ENCODE measurements around the gene ALCAM.

ALCAM gene

DNA sequence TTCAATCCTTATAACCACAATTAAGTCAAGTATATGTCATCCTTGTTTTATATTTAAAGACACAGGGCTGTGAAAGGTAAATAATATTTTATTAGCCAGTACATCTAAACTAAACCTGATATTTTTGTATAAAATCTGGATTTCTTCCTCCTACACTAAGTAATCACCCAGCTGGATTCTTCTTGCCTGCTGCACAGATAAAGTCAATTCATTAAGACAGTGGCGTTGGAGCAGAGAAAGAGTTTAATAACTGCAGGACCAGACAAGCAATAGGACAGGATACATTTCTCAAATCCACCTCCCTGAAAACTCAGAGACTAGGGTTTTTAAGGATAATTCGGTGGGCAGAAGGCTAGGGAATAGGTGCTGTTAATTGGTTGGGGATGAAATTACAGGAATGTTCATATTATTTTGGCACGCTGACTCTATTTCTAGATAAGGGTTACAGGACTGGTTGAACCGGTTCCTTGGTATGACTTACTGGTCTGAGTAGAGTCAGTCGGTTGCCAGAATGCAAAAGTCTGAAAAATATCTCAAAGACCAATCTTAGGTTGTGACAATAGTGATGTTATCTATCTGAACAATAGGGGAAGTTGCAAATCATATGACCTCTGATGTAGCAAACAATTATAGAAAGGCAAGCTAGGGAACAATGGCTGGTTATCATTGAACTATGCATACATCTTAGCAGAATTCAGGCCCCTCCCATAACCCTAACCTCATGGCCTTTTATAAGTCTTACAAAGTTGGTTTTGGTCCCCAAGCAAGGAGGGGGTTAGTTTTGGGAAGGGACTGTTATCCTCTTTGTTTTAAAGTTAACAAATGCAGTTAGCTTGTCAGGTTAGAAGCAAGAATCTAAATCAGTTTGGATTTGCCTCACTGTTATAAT lies 244.8 kb downstream of the ALCAM start:
- Histone ChIP-seq H3K4me3 (ENCODE audit: low read length) (no peak overlapping the region), H3K27me3 (ENCODE audit: control insufficient read depth, insufficient read depth, low read length) (no peaks in the 10 kb centered on the region), H3K9me3 (ENCODE audit: control insufficient read depth, low read depth, low read length) (no peaks in the 10 kb centered on the region), H3K9ac (ENCODE audit: low read length) (no peak overlapping the region), H3K36me3 (ENCODE audit: control insufficient read depth, low read depth, low read length) (no peaks in the 10 kb centered on the region), H3K27ac (ENCODE audit: low read length) (no peak overlapping the region), H3K4me1 (ENCODE audit: control insufficient read depth, low read depth, low read length) (peaks cover 8% of the 10 kb centered on the region)

DNA sequence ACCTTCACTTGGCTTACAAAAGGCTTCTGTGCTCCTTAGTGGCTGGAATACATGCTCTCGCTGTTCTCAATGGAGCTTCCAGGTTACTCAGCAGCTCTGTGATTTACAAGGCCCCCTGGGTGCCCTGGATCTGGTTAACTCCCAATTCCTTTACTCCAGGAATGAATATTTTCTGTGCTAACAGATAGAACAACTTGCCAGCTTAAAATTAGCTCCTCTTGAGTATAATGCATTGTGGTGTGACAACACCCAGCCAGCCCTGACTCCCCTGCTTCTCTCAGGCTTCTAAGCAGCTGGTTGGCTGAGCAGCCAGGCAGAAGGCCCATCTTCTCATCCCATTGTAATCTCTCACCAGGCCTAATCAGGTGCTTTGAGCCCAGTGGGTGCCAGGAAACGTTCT lies 246.4 kb downstream of the ALCAM start:
- Histone ChIP-seq H3K36me3 (ENCODE audit: control insufficient read depth, low read depth, low read length) (no peaks in the 10 kb centered on the region), H3K9me3 (ENCODE audit: control insufficient read depth, low read depth, low read length) (no peaks in the 10 kb centered on the region), H3K4me3 (ENCODE audit: low read length) (no peak overlapping the region), H3K9ac (ENCODE audit: low read length) (no peak overlapping the region), H3K27me3 (ENCODE audit: control insufficient read depth, insufficient read depth, low read length) (no peaks in the 10 kb centered on the region), H3K27ac (ENCODE audit: low read length) (no peak overlapping the region), H3K4me1 (ENCODE audit: control insufficient read depth, low read depth, low read length) (peaks cover 8% of the 10 kb centered on the region)

DNA sequence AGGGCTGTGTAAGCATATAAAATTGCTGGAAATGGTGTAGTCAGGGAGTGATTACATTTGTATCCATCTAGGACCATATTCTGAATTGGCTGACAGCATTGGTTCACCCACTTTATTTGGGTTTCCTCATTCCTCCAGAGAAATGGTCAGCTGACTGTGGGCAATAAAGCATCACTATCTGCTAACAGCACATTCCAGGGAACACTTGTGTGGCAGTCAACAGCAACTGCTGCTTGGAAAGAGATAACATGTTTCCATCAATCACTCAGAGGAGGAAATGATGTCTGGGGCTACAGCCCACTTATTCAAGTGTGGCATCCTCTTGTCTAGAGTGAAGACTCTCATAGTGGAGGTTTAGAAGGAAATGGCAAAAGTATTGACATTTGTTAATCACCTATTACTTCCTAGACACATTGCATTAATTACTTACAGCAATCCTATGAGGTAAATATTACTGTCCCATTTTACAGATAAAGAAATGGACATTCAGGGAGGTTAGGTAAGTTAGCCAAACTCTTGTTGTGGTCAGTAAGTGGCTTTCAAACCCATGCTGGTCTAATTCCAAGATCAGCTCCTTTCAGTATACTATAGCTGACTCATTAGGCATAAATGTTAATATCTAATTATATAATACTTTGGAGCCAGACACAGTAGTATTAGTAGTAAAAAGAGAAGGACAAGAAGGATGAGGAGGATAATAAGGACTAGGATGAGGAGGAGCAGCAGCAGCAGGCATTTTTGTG lies 247.8 kb downstream of the ALCAM start:
- no peak overlapping the region for H3K4me3 ChIP-seq (ENCODE audit: low read length)
- H3K27ac ChIP-seq (ENCODE audit: low read length), result no peak overlapping the region
- H3K9ac ChIP-seq (ENCODE audit: low read length), result no peak overlapping the region
- H3K9me3 ChIP-seq (ENCODE audit: control insufficient read depth, low read depth, low read length), result no peaks in the 10 kb centered on the region
- H3K4me1 ChIP-seq (ENCODE audit: control insufficient read depth, low read depth, low read length), result peaks cover 8% of the 10 kb centered on the region
- H3K36me3 ChIP-seq (ENCODE audit: control insufficient read depth, low read depth, low read length), result no peaks in the 10 kb centered on the region
- H3K27me3 ChIP-seq (ENCODE audit: control insufficient read depth, insufficient read depth, low read length), result no peaks in the 10 kb centered on the region

DNA sequence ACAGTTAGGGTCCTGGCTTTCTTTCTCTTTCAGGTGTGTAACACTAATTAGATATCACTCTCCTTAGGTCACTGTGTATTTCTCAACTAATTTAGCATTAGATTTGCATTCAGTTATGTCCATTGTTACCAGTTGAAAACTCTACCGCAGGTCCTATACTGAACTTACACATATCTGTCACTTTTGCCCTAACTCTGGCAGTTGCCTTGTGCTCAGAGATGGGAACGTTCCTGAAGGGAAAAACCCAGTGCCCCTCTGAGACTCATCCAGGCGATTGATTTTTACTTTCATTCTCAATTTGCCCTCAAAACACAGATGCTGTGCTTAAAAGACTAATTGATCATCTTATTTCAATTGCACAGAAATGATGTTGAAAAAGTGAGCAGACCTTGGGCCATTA lies 249.1 kb downstream of the ALCAM start:
- Histone ChIP-seq H3K27ac (ENCODE audit: low read length) (no peak overlapping the region), H3K36me3 (ENCODE audit: control insufficient read depth, low read depth, low read length) (no peaks in the 10 kb centered on the region)

DNA sequence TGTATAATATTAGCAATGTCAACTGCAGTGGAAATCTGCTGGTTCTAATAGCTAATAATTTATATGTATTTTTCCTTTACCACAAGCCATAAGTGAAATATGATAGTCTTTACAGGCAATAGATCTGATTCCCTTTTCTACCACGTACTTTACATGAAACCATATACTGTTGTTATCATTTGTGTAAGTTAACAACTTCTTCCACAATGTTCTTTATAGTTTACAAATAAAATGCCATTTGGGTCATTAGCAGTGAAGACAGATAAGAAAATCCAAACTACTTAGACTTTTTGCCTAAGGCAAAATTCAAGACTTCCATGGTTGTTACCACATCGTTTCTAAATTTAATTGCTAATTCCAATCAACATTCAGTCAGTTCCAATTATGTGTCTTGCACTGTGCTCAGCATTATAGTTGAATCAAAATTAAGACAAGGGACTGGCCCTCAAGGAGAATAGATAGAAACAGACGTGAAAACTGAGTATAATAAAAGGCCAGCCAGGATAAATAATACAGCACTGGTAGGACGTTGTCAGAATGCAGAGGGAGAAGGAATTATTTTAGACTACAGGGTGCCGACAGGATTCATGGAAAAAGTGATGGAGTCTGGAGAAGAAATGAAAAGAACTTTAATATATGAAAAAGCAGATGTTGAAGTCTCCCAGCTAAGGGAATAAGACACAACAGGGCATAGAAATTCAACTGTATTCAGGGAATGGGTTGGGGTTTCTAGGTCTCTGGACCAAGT lies 249.8 kb downstream of the ALCAM start:
- Histone ChIP-seq H3K27ac (ENCODE audit: low read length) (no peak overlapping the region), H3K36me3 (ENCODE audit: control insufficient read depth, low read depth, low read length) (no peaks in the 10 kb centered on the region), H3K9ac (ENCODE audit: low read length) (no peak overlapping the region), H3K4me1 (ENCODE audit: control insufficient read depth, low read depth, low read length) (peaks cover 8% of the 10 kb centered on the region), H3K27me3 (ENCODE audit: control insufficient read depth, insufficient read depth, low read length) (no peaks in the 10 kb centered on the region), H3K9me3 (ENCODE audit: control insufficient read depth, low read depth, low read length) (no peaks in the 10 kb centered on the region), H3K4me3 (ENCODE audit: low read length) (no peak overlapping the region)

More for the DNA sequence above, 249.1 kb downstream of the ALCAM start:
- Histone ChIP-seq H3K4me1 (ENCODE audit: control insufficient read depth, low read depth, low read length) (peaks cover 8% of the 10 kb centered on the region), H3K27me3 (ENCODE audit: control insufficient read depth, insufficient read depth, low read length) (no peaks in the 10 kb centered on the region), H3K4me3 (ENCODE audit: low read length) (no peak overlapping the region), H3K9me3 (ENCODE audit: control insufficient read depth, low read depth, low read length) (no peaks in the 10 kb centered on the region), H3K9ac (ENCODE audit: low read length) (no peak overlapping the region)

DNA sequence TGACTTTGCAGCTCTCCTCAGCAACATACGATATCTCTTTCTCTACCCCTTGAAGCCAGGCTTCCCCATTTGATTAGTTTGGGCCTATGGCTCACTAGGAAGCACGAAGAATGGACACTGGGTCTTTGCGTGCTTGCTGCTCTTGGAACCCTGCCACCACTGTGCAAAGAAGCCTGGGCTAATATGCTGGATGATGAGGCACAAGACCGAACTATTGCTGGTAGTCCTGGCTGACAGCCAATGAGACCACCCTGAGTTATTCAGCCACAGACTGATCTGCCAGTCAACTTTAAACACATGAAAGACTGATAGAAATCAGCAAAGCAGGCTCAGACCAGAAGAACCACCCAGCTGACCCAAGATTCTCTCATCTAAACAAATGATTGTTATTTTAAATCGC lies 251.8 kb downstream of the ALCAM start:
- H3K27me3 ChIP-seq (ENCODE audit: control insufficient read depth, insufficient read depth, low read length), result no peaks in the 10 kb centered on the region
- H3K4me3 ChIP-seq (ENCODE audit: low read length), result no peak overlapping the region
- H3K9ac ChIP-seq (ENCODE audit: low read length), result no peak overlapping the region
- H3K9me3 ChIP-seq (ENCODE audit: control insufficient read depth, low read depth, low read length), result no peaks in the 10 kb centered on the region
- no peak overlapping the region for H3K27ac ChIP-seq (ENCODE audit: low read length)
- H3K36me3 ChIP-seq (ENCODE audit: control insufficient read depth, low read depth, low read length), result no peaks in the 10 kb centered on the region
- H3K4me1 ChIP-seq (ENCODE audit: control insufficient read depth, low read depth, low read length), result no peaks in the 10 kb centered on the region

DNA sequence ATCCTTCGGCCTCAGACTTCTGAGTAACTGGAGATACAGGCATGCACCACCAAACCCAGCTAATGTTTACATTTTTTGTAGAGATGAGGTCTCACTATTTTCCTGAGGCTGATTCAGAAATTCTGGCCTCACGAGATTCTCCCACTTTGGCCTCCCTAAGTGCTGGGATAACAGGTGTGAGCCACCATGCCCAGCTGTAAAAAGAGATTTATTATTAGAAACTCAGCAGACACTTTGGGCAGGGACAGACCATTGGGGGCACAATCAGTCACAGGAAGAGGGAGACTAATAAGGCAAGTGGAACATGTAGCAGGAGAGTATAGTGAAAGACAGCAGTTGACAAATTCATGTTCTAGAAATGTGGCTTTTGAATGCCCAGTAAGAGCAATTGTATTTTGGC lies 252.9 kb downstream of the ALCAM start:
- Histone ChIP-seq H3K9ac (ENCODE audit: low read length) (no peak overlapping the region), H3K9me3 (ENCODE audit: control insufficient read depth, low read depth, low read length) (no peaks in the 10 kb centered on the region), H3K27me3 (ENCODE audit: control insufficient read depth, insufficient read depth, low read length) (no peaks in the 10 kb centered on the region), H3K36me3 (ENCODE audit: control insufficient read depth, low read depth, low read length) (no peaks in the 10 kb centered on the region), H3K4me3 (ENCODE audit: low read length) (no peak overlapping the region), H3K27ac (ENCODE audit: low read length) (no peak overlapping the region), H3K4me1 (ENCODE audit: control insufficient read depth, low read depth, low read length) (no peaks in the 10 kb centered on the region)

DNA sequence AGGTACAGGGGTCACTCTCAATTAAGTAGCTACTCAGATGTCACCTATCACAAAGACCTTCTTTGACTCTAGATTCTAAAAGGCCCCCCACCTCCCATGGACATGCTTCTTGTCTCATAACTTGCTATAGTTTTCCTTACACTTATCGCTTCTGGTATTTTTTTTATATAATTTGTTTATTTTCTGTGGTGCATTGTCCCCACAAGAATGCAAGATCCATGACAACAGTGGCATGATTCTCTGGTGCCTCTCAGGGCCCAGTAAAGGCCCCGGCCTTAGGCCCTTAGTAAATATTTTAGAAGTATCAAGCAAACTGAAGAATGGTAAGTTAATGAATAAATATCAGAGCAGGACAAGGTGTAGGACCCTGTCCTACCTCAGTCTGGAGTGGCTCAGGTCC lies 253.5 kb downstream of the ALCAM start:
- Histone ChIP-seq H3K27me3 (ENCODE audit: control insufficient read depth, insufficient read depth, low read length) (no peaks in the 10 kb centered on the region), H3K4me3 (ENCODE audit: low read length) (no peak overlapping the region), H3K4me1 (ENCODE audit: control insufficient read depth, low read depth, low read length) (no peaks in the 10 kb centered on the region), H3K36me3 (ENCODE audit: control insufficient read depth, low read depth, low read length) (no peaks in the 10 kb centered on the region), H3K9ac (ENCODE audit: low read length) (no peak overlapping the region), H3K9me3 (ENCODE audit: control insufficient read depth, low read depth, low read length) (no peaks in the 10 kb centered on the region), H3K27ac (ENCODE audit: low read length) (no peak overlapping the region)

DNA sequence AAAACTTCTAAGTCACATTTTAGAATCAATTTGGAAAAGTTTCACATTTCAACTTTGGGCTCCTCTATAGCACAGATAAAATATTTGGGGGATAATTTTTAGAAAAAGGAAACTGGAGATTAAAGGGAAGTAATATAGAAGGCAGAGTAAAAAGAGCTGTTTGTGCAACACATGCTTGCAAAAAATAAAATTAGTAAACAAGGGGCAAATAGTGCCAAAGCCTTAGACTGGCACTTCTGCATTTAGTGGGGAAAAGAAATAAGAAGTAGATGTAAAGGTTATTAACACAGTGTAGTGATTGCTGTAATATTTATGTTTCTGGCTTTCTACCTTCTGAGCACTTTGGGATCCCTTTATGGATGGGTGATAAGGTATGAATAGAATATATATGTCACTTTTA lies 255.5 kb downstream of the ALCAM start:
- Histone ChIP-seq H3K4me3 (ENCODE audit: low read length) (no peak overlapping the region), H3K27ac (ENCODE audit: low read length) (no peak overlapping the region), H3K9ac (ENCODE audit: low read length) (no peak overlapping the region), H3K9me3 (ENCODE audit: control insufficient read depth, low read depth, low read length) (no peaks in the 10 kb centered on the region), H3K4me1 (ENCODE audit: control insufficient read depth, low read depth, low read length) (no peaks in the 10 kb centered on the region), H3K36me3 (ENCODE audit: control insufficient read depth, low read depth, low read length) (no peaks in the 10 kb centered on the region), H3K27me3 (ENCODE audit: control insufficient read depth, insufficient read depth, low read length) (no peaks in the 10 kb centered on the region)
